NCI-H2227 (cell line): Measurements from ENCODE around the gene ARHGEF28.

ENCODE experiments used
- DNase-seq: peaks from one replicate; lab custom pipeline; 2025; ENCODE audit not compliant: unreplicated experiment; lab: John Stamatoyannopoulos, UW

Gene ARHGEF28

DNA sequence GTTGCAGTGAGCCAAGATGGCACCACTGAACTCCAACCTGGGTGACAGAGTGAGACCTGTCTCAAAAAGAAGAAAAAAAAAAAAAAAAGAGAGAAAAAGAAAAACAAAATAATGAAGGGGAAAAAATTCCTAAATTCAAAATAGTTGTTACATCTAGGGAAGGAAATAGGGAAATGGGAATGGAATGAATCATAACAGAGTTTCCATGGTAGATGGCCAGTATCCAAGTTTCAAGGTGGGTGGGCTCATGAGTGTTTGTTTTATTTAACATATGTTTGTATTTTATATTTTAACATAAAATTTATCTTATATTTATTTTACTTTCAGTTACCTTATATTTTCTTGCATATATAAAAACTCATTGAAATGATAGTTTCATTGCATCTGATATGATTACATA, 215.6 kb downstream of the ARHGEF28 start:
- no peak for DNase-seq

DNA sequence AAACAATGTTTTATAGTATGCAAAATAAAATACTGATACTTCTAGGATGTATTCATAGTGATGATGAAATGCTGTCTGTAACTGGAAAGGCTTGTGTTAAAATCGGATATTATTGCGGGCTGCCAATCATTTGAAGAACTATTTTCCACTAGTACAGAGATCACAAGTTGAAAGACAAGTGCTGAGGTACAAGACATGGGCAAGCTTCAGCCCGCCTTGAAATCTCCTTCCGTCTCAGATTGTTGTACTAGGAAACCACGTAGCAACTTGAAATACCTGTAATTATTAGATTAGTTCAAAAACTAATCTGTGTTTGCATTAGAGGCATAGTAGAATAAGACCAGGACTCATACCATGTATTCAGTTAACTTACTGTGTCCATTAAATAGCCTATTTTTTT, 218.2 kb downstream of the ARHGEF28 start:
- no peak for DNase-seq

DNA sequence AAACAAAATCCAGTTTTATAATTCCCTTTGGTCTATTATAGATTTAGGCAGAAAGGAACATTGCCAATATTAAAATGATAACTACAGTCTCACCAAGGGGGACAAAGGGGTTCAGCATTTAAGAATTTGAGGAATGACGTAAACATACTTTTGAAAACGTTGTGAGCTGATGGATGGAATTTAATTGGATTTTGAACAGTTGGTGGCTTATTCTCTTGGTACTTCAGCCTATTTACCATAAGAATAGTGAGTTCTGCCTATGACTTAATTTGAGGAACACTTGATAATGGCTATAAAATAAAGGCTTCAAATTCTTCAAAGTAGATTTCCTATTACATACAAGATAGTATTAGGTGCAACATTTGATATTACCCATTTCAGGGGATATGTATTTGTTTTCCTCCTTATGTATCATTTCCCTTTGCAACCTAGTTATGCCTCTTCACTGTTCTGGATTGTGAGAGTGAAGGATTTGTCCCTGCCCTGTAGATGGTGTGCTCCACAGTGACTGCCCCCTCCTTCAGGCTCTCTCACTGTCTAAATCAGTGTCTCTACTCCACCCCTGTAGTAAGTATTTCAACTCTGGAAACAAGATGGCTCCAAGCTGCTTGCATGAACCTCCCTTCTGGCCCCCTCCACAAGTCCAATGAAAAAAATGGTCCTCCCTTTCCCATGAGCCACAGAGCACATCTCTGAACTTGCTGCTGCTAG, 225.6 kb downstream of the ARHGEF28 start:
- DNase-seq: no peak

DNA sequence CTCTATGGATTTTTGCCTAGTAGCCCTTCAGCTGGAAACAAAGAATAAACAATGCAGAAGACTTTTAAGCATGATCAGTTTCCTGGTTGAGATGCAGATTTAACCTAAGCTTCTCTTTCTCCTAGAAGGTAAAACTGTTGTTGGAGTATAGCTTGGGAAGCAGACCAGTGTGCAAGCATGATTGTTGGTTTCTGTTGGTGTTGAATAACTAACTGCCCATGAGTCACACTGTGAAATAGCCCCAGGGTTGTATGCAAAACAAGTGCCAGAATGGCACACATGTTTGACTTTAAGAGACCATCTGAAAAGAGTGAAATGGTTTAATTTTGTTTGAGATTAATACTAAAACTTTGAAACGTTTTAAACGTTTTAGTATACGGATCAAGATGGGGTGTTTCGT, 227.1 kb downstream of the ARHGEF28 start:
- no peak for DNase-seq

DNA sequence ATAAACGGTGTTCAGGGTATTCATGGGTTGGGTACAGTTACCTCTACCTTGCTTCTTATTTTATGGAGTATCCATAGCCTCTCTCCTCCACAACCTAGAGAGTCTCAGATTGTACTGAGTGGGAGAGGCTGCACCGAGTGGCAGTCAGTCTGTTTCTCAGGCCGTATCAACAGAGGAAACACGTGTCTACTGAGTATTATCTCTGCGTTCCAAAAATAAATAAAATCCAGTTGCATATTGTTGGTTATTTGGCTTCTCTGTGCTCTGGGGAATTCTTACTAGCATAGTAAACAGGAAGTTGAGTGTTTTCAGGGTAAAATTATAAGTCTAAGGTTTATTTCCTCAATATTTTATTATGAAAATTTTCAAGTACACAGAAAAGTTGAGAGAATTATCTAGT, 231.0 kb downstream of the ARHGEF28 start:
- no peak for DNase-seq

DNA sequence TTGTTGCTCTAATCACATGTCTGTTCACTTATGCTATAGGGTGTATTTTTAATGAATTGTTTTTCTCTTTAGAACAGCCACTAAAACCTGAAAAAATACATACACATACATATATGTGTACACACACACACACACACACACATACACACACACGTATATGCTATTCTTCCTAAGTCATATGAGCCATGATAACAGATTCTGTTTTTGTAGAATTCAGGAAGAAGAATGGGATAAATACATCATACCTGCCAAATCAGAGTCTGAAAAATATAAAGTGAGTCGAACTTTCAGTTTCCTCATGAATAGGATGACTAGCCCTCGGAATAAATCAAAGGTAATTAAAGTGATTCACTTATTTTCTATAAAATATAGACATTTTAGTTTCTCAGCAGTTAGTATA, 231.4 kb downstream of the ARHGEF28 start:
- DNase-seq: no peak

DNA sequence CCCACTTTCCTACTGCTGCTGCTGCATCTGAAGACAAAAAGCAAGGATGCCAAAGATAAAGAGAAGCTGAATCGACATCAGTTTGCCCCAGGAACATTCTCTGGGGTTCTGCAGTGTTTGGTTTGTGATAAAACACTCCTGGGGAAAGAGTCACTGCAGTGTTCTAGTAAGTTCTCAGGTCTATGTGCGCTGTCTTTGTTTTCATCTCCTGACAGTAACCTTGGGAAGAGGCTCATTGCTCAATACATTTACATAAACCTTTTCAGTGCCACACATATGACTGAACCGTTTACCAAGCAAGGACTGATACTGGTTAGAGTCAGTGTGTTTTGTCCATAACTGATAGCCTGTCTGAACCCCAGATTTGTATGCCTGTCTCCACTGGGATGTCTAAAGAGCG, 232.1 kb downstream of the ARHGEF28 start:
- no peak for DNase-seq

DNA sequence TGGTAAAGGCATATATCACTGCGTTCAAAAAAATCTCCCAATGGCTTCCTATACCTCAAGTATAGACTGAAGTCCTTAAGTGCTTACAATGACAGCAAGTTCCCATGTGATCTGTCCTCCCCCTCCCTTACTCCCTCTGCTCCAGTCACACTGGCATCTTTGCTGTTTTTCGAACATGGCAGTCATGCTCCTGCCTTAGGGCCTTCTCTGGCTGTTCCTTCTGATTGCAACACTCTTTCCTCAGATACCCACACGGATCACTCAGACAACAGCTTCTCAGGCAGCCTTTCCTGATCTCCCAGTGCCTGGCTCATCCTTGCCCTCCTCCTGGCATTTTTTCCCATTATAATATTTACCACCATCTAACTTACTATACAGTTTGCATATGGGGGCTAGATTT, 232.8 kb downstream of the ARHGEF28 start:
- no peak for DNase-seq

DNA sequence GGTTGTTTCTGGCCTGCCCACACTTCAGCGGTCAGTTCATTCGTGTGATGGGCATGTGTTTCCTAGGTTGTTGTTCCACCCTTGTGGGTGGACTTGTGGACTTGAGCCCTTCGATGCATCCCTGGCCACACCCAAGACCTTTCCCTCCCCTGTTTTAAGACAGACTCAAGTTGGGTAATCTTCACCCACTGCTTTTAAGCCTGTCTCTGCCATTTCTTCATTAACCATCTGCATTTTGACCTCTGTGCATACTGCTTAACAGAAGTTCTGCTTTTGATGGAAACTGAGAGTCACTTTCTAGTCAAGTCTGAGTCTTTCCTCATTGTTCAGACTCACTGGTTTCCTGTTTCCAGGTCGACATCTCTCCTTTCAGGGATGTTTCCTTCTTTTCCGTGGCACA, 233.7 kb downstream of the ARHGEF28 start:
- DNase-seq: no peak

DNA sequence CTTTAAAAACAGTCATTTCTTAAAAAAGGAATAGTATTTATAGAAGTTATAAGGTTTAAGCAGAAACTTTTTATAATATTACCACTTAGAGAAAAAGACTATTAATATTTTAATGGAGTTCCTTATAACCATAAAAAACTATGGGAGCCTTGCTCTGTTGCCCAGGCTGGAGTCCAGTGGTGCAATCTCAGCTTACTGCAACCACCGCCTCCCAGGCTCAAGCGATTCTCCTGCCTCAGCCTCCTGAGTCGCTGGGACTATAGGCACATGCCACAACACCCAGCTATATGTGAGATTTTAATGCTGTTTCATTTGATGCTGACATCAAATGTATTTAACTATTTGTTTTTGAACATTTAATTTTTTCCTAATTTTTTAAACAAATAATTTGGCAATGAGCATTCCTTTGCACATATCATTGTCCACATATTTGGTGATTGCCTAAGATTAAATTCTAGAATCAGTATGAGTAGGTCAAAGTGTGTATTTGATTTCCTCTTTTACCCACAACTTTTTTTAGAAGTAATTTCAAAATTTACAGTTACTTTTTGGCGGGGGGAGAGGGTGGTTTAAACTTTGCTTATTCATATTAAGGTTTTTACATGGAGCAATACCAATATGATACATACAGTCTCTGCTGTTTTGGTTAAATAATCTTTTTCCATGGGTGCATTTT, 235.5 kb downstream of the ARHGEF28 start:
- DNase-seq: no peak

DNA sequence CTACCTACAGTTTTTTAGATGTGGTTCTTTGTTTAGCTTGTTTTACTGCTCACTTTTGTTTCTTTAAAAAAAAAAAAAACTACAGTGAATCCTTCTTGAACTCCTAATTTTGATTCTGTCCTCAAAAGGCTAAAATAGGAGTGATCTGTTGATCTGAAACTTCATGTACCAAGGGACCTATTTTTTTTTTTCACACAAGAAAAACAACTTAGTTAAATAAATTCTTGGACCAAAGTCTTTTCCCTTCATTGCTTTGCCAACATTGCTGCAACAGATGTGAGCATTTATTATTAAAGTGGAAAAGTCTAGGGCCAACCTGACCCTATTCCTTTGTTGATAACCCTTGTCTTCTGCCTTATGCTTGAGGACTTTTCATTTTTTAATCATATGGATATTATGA, 236.8 kb downstream of the ARHGEF28 start:
- DNase-seq: no peak

DNA sequence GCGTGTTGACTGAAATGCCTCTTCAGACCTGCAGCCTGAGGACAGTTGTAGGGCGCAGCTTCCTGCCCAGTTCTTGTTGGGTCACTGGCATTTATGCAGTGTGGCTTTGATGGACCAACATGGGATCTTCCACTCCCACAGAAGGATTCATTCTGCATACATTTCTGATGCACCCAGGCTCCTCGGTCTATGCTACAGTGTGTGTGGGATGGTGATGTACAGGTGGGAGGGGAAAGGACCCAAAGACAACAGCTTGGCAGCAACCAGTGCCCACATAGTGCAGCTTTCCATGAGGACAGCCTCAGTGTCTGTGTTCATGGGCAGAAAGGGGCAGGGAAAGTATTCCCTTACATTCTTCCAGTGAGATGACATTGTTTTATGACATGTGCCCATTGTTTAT, 237.9 kb downstream of the ARHGEF28 start:
- no peak for DNase-seq

DNA sequence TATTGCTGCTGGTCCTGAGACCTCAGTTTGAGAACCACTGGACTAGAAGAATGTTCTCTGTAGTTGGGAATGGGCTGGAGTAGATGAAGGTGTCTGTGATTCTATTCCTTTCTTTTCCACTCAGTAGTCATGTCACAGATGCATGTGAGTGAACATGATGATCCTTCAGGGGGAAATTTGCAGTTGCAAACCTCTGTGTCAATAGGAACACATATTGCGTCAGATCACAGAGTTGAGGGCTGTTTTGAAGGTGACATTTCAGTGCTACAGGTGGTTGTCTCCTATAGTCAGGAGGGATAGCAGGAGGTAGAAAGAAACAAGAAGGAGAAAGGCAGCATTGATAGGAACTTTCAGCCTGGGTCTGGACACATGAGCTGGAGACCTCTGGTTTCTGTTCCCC, 239.3 kb downstream of the ARHGEF28 start:
- DNase-seq: no peak

DNA sequence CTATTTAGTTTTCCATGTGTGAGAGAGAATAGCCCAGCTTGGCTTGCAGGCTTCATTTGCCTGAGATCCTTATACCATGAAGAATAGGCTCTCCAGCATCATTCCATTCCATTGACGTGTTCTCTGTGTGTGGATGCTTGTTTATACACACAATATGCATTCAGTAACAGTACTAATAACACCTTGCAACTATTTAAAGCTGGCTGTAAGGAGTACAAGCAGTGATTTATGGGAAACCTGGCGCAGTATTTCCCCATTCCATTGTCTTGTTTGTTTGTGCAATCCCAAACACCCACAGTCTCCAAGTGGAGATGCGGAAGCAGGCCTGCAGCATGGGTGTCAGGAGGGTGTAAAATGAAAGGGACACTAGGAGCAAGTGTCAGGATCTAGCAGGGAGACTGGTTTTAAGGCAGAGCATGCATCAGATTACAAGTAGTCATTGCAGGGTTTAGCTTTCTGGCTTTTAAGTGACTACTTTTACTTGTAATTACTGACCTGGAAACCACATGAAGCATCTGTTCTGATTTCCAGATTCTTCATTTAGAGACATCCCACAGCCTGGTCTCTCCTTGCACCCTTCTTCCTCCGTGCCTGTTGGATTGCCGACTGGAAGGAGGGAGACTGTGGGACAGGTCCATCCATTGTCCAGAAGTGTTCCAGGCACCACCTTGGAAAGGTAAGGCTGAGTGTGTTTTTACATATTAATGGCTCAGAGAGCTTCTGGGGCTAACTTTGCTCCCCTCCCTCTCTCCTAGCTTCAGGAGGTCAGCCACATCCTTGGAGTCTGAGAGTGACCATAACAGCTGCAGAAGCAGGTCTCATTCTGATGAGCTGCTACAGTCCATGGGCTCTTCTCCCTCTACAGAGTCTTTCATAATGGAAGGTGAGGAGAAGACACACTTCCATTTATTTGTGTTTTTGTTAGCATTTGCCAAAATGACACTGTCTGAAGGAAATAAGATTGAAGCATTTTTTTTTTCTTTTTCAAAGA, 241.6 kb downstream of the ARHGEF28 start:
- DNase-seq: no peak

DNA sequence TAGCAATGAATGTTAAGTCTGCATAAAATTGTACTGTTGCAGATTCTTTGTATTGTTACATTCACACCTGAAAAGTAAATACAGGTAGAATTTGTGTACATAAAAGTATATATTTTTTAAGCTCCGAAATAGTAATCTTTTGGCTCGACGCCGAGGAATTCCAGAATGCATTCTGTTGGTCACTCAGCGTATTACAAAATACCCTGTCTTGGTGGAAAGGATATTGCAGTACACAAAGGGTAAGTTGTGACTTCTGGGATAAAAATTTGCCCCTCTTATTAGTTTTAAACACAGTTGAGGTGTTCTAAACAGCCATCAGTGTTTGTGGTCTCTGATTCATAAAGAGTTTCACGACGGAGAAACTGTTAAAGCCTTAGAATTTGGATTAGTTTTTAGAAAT, 257.6 kb downstream of the ARHGEF28 start:
- no peak for DNase-seq

DNA sequence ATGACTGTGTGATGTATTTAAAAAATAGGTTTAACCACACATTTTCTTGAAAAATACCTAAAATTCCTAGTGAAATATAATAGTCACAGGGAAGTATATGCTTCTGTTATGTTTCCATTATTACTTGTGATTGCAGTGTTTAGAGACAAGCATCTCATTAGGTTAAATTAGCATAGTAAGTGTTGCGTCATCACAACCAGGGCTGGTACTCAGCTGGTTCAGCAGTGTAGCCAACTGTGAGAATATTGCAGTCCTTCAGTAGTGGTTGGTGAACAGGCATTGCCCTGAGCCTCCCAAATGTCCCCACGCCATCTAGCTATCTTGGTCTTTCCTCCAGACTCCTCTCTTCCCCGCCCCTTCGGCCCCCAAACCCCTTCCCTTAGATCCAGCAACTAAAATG, 261.7 kb downstream of the ARHGEF28 start:
- DNase-seq: no peak

DNA sequence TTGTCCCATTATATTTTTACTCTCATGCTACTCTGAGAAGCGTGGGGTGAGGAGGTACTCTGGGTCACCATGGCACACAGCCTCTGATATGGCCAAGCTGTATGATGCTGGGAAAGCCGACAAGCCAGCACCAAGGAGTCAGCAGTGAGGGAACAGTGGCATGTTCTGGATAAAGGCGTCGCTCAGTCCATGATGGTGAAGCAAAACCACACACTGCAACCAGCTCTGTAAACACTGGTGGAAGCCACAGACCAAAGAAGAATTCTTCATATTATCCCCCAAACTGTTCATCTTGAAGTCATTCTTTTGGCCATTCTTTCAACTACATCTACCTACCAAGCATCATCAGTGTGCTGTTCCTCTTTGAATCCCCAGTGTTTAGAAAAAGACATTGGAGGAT, 264.6 kb downstream of the ARHGEF28 start:
- DNase-seq: no peak

DNA sequence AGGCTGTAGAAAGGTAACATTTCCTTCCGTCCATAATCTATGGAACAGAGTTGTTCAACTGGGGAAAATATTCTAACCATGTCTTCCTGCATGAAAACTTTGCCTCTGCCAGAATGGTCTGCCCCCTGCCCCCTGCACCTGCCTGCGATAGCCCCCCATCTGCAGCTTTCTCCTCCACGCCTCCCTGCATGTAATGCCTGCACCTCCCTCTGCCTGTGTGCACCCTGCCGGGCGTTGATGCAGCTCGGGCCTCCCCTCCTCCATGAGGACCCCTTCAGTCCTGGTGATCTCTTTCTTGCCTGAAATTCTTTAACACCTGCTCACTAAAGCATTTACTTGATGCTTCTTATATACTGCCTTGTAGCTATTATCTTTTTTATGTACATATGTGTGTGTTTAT, 266.2 kb downstream of the ARHGEF28 start:
- DNase-seq: no peak

DNA sequence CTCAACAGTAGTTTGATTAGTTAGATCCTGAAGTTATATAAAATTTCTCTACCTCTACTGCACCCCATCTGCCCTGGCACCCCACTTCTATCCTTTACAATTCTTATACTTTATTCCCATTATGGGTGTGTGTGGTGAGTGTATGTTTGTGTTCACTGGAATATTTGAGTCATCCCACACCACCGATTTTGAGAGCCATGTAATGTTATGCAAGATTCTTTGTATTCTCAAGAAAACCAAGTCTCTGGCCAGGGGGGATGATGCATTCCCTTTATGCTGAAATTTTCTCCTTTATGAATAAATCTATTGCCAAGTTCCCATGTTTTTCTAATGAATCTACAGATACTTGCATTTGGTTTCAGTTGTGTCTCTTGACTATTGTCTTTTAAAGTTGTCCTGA, 266.8 kb downstream of the ARHGEF28 start:
- no peak for DNase-seq

DNA sequence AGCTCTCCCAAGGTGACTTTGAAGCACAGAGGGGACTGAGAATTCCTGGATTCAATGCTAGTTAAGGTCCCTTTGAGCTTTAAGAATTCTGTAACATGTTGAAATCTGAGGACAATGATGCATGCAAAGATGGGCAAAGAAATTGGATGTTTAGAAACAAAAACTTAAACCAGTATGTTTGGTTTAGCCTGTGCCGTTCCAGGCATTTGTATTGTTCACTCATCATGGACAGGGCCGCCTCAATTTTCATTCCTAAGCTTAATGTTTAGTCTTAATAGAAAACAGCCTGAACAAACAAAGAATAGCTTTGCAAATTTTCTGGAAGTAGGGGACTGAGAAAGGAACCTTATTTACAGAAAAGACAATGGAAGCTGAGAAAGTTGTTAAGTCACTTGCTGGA, 267.8 kb downstream of the ARHGEF28 start:
- no peak for DNase-seq

DNA sequence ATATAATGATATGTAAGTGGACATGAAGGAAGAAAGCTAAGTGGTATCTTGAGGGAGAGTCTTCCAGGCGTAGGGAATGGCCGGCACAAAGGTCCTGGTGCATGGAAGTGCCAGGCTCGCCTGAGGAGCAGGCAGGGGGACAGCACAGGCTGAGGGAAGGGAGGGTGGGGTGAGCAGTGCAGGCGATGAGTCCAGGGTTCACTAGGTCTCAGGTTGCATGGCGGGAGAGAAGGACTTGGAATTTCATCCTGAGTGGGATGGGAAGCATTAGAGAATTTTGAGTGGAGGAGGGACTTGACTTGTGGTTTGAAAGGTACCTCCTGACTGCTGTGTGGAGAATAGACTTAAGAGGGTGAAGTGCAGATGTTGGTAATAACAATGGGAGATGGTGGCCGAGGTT, 268.9 kb downstream of the ARHGEF28 start:
- no peak for DNase-seq

DNA sequence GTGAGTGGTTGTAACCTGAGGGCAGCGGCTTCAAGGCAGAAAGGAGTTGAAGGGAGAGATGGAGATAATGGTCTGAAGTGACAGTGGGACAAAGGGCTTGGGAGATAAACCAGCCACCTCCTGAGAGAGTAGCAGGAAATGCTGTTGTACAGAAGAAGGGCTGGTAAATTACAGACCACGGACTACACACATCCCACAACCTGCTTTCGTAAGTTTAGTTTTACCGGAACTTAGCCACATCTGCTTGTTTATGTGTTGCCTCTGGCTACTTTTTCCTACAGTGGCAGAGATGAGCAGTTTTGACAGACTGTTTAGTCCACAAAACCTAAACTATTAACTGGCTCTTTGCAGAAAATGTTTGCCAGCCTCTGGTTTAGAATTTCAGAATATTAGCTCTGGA, 269.5 kb downstream of the ARHGEF28 start:
- DNase-seq: no peak
